ENCODE data around the gene PFKFB3. TPM values are rescaled to one million over a fixed set of nuclear protein-coding genes. Genes with fewer than 3 reads are reported as not detected.

Gene PFKFB3
- polyA plus RNA-seq, 1 experiment = 24.3 TPM

GRCh38 chr10:6254201-6254600 is 51.5 kb downstream of the PFKFB3 start:
- Histone ChIP-seq H3K27me3 (ENCODE audit: control insufficient read depth, insufficient read depth, low read length) (no peaks in the 10 kb centered on the region), H3K9me3 (ENCODE audit: control insufficient read depth, insufficient read depth, low read length) (no peaks in the 10 kb centered on the region), H3K4me3 (ENCODE audit: low read depth, low read length) (no peak overlapping the region), H3K27ac (ENCODE audit: low read depth, low read length) (no peak overlapping the region)
- TF ChIP-seq, protein P1, sequence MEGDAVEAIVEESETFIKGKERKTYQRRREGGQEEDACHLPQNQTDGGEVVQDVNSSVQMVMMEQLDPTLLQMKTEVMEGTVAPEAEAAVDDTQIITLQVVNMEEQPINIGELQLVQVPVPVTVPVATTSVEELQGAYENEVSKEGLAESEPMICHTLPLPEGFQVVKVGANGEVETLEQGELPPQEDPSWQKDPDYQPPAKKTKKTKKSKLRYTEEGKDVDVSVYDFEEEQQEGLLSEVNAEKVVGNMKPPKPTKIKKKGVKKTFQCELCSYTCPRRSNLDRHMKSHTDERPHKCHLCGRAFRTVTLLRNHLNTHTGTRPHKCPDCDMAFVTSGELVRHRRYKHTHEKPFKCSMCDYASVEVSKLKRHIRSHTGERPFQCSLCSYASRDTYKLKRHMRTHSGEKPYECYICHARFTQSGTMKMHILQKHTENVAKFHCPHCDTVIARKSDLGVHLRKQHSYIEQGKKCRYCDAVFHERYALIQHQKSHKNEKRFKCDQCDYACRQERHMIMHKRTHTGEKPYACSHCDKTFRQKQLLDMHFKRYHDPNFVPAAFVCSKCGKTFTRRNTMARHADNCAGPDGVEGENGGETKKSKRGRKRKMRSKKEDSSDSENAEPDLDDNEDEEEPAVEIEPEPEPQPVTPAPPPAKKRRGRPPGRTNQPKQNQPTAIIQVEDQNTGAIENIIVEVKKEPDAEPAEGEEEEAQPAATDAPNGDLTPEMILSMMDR (IDR thresholded peaks at IDR 0.05; ENCODE audit: low read depth, low read length) = no peak
- ChIA-PET POLR2A (no interaction called here), CTCF (no interaction called here)
- no peak for DNase-seq (ENCODE audit: low read depth, low spot score)

GRCh38 chr10:6255548-6256061 is 52.9 kb downstream of the PFKFB3 start:
- H3K4me3 ChIP-seq (ENCODE audit: low read depth, low read length) = no peak overlapping the region
- no peak overlapping the region for H3K27ac ChIP-seq (ENCODE audit: low read depth, low read length)
- DNase-seq (ENCODE audit: low read depth, low spot score) = no peak
- ChIA-PET CTCF (no interaction called here), POLR2A (no interaction called here)
- no peaks in the 10 kb centered on the region for H3K9me3 ChIP-seq (ENCODE audit: control insufficient read depth, insufficient read depth, low read length)
- TF ChIP-seq, protein P1 (IDR thresholded peaks at IDR 0.05; ENCODE audit: low read depth, low read length) = no peak
- no peaks in the 10 kb centered on the region for H3K27me3 ChIP-seq (ENCODE audit: control insufficient read depth, insufficient read depth, low read length)

DNA sequence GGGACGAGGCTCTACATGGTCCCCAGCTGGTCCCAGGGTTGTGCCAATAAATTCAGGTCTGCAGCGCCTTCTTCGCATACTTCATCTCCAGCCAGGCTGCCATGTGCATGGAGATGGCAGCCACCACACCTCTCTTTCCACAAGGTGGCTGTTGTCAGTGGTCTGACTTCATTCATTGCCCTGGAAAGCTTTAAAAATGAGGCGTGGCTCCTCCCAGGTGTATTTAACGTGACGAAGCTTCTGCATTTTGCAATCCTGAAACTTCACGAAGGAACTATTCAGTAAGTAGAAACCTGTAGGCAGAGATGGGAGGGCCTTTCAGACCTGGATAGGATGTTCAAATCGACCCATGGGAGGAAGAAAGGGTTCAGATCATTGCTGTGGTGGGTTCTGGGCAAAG is 53.7 kb downstream of the PFKFB3 start:
- ChIA-PET CTCF (no interaction called here), POLR2A (no interaction called here)
- H3K27me3 ChIP-seq (ENCODE audit: control insufficient read depth, insufficient read depth, low read length) = no peaks in the 10 kb centered on the region
- H3K9me3 ChIP-seq (ENCODE audit: control insufficient read depth, insufficient read depth, low read length) = no peaks in the 10 kb centered on the region
- no peak overlapping the region for H3K4me3 ChIP-seq (ENCODE audit: low read depth, low read length)
- TF ChIP-seq, protein P1 (IDR thresholded peaks at IDR 0.05; ENCODE audit: low read depth, low read length) = no peak
- no peak for DNase-seq (ENCODE audit: low read depth, low spot score)
- no peak overlapping the region for H3K27ac ChIP-seq (ENCODE audit: low read depth, low read length)

DNA sequence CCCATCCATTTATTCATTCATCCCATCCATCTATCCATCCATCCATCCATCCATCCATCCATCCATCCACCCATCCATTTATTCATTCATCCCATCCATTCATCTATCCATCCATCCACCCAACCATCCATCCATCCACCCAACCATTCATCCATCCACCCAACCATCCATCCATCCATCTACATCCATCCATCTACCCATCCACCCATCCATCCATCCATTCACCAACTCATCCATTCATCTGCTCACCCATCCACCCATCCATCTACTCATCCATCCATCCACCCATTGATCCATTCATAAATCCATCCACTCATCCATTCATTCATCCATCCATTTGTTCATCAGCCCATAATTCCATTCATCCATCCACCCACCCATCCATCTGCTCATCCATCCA is 56.4 kb downstream of the PFKFB3 start:
- ChIA-PET POLR2A (no interaction called here), CTCF (no interaction called here)
- Histone ChIP-seq H3K9me3 (ENCODE audit: control insufficient read depth, insufficient read depth, low read length) (no peaks in the 10 kb centered on the region), H3K4me3 (ENCODE audit: low read depth, low read length) (no peak overlapping the region), H3K27ac (ENCODE audit: low read depth, low read length) (no peak overlapping the region), H3K27me3 (ENCODE audit: control insufficient read depth, insufficient read depth, low read length) (no peaks in the 10 kb centered on the region)
- DNase-seq (ENCODE audit: low read depth, low spot score) = no peak
- TF ChIP-seq, protein P1 (IDR thresholded peaks at IDR 0.05; ENCODE audit: low read depth, low read length) = no peak

DNA sequence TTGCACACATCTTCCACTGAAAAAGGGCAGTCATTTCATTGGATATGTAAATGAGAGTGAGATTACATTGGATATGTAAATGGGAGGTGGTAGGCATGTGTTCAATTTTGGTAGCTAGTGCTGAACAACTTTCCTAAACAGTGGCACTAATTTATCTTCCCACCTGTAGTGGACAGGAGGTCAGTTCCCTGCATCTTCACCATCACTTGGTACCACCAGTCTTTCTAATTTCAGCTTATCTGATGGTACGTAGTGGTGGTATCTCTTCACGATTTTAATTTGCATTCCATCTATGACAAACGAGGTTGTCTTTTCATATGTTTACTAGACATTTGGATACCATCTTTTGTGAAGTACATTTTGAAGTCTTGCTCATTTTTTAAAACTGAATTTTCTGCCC is 58.1 kb downstream of the PFKFB3 start:
- DNase-seq (ENCODE audit: low read depth, low spot score) = no peak
- H3K27me3 ChIP-seq (ENCODE audit: control insufficient read depth, insufficient read depth, low read length) = no peaks in the 10 kb centered on the region
- TF ChIP-seq, protein P1 (IDR thresholded peaks at IDR 0.05; ENCODE audit: low read depth, low read length) = no peak
- H3K4me3 ChIP-seq (ENCODE audit: low read depth, low read length) = no peak overlapping the region
- H3K9me3 ChIP-seq (ENCODE audit: control insufficient read depth, insufficient read depth, low read length) = no peaks in the 10 kb centered on the region
- POLR2A ChIA-PET = no interaction called here
- CTCF ChIA-PET = interaction anchor here (0.6 kb wide), 1 partner anchor 77 kb away, joined by 3 read pairs; no protein-coding TSS in a partner anchor
- no peak overlapping the region for H3K27ac ChIP-seq (ENCODE audit: low read depth, low read length)

All from AG04450 (cell line).